Activated CD8-positive, alpha-beta memory T cell treated with anti-CD3 and anti-CD28 coated beads, Interleukin-2, amount 50 U/mL, for 48 hours (primary cell): ENCODE measurements around the gene RASIP1.
"Not testable (repeated sequence)": the region's sequence is repeated elsewhere in the genome, so short reads cannot be mapped to it uniquely, and the experiment has no call there.

Experiments used
- DNase-seq: peaks from one replicate; pipeline ENCODE4 v3.0.0-alpha.2; 2020

Gene RASIP1

GRCh38 chr19:48705431-48705830 lies 35.0 kb downstream of the RASIP1 start:
- DNase-seq: no peak

DNA sequence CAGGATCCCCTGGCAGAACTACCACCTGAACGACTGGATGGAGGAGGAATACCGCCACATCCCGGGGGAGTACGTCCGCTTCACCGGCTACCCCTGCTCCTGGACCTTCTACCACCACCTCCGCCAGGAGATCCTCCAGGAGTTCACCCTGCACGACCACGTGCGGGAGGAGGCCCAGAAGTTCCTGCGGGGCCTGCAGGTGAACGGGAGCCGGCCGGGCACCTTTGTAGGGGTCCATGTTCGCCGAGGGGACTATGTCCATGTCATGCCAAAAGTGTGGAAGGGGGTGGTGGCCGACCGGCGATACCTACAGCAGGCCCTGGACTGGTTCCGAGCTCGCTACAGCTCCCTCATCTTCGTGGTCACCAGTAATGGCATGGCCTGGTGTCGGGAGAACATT lies 37.1 kb downstream of the RASIP1 start:
- no peak for DNase-seq

DNA sequence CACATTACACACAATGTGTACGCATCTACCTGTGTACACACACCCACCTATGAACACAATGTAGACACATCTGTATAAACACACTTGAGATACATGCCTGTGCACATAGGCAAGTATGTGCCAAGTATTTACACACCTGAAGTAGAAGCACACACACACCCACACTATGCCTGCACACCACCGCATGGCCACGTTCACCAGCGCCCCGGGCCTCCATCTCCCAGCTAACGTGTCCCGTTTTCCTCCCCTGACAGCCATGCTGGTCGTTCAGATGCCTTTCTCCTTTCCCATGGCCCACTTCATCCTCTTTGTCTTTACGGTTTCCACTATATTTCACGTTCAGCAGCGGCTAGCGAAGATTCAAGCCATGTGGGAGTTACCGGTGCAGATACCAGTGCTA lies 37.7 kb downstream of the RASIP1 start:
- DNase-seq: no peak

GRCh38 chr19:48698046-48698445 lies 42.4 kb downstream of the RASIP1 start:
- no peak for DNase-seq

DNA sequence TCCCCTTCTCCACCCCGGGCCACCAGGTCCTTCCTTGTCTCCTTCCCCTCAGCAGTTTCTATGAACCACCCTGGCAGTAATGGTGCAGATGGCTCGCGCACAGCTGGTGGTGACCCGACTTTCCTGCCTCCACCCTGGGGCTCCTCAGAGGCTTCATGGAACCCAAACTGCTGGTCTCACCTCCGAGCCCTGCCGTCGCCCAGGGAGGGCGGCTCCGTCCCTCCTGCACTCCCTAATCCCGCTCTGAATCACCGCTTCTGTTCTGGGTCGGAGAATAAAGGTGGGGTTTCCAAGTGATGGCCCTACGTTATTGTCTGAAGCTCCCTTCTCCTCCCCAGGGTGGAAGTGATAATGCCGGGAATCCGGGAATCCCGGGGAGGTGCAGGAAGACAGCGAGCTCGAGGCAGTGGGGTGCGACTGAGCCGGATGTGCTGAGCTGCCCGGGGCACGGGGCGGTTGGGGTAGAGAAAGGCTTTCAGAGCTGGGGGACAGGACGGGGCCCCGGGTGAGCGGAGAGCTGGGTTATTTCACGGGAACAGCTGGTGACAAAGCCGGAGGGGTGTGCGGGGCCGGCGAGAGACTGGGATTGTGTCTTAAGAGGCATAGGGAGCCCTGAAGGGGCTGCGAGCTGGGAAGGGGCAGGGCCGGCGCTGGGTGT lies 43.9 kb downstream of the RASIP1 start:
- no peak for DNase-seq

GRCh38 chr19:48695743-48696352 lies 44.6 kb downstream of the RASIP1 start, which contains the start of gene FUT2:
Gene FUT2, plus strand, starts transcription at chr19:48695971. Its CDS starts 6,986 bp downstream, at chr19:48702957.
- DNase-seq: no peak

DNA sequence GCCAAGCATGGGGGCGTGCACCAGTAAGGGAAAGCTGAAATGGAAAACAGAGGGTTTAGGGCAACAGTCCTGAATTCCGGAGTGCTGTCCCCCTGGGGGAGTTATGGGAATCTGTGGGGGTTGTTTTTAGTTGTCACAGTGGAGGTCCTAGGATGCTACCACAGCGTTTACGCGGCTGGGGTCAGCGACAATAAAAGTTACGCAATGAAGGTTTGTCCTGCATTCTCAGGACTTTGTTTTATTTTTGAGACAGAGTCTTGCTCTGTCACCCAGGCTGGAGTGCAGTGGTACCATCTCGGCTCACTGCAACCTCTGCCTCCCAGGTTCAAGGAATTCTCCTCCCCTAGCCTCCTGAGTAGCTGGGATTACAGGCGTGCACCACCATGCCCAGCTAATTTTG lies 46.8 kb downstream of the RASIP1 start:
- not testable (repeated sequence) for DNase-seq

GRCh38 chr19:48689449-48689848 lies 51.0 kb downstream of the RASIP1 start:
- no peak for DNase-seq

GRCh38 chr19:48687776-48688175 lies 52.6 kb downstream of the RASIP1 start:
- DNase-seq: no peak

- not testable (repeated sequence) for DNase-seq
Measured at GRCh38 chr19:48686637-48687036, 53.8 kb downstream of the RASIP1 start.

- no peak for DNase-seq
Measured at GRCh38 chr19:48686088-48686487, 54.3 kb downstream of the RASIP1 start.

GRCh38 chr19:48685583-48685982 lies 54.8 kb downstream of the RASIP1 start:
- DNase-seq: no peak

DNA sequence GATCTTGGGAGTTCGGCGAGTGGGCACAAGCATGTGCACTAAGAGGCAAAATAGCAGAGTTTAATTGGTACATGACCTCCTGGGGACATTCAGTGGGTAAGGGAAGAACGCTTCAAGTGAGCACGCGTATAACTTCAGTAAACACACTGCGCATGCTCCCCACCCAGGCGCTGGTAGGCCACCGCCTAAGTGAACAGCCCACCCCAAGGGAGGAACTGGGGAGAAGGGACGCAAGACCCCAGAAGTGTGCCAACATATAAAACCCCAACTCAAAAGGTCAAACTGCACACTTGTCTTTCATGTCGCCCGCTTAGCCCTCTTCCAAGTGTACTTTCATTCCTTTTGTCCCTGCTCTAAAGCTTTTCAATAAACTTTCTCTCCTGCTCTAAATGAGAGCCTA lies 57.1 kb downstream of the RASIP1 start:
- DNase-seq: peak; percentile 62

DNA sequence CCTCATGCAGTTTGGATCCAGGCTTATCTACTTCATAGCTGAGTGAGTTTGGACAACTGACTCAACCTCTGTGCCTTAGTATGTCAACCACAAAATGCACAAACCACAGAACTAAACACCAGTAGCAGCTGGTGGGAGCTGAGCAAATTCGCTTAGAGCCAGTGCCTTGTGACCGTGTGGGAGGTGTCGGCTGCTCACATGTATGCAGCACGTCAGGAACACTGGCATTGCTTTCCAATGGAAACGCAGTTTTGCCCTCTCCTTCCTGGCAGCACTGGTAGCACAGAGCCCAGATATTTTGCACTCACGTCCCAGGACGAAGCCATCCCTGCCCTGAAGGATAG lies 59.3 kb downstream of the RASIP1 start:
- no peak for DNase-seq

GRCh38 chr19:48680436-48681126 lies 59.8 kb downstream of the RASIP1 start:
- DNase-seq: no peak

DNA sequence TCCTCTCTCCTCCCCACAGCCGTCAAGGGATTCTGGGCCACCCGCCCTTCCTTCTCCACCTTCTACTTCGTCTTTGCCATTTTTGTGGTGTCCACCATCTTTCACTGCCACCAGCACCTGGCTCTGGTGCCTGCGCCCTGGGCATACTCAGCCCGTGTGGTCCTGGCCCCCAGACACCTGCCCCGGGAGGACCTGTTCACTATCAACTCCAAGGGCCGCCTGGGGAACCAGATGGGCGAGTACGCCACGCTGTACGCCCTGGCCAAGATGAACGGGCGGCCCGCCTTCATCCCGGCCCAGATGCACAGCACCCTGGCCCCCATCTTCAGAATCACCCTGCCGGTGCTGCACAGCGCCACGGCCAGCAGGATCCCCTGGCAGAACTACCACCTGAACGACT lies 60.4 kb downstream of the RASIP1 start:
- not testable (repeated sequence) for DNase-seq

DNA sequence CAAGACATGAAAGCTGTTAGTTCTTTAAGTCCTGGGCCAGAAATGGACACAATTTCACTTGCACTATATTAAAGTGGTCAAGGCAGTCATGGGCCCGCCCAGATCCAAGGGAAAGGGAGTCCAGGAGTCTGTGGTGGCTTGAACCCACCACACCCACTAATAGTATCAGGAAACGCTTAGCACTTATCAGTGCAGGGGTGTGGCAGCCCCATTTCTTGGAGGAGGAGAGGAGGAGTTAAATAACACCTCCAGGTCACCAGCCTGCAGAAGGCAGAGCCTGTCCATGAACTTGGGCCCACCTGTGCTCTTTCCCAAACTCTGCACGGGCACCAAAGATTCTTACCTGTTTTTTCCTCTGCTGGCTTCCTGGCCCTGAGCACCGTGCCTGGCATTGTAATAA lies 62.2 kb downstream of the RASIP1 start:
- no peak for DNase-seq

DNA sequence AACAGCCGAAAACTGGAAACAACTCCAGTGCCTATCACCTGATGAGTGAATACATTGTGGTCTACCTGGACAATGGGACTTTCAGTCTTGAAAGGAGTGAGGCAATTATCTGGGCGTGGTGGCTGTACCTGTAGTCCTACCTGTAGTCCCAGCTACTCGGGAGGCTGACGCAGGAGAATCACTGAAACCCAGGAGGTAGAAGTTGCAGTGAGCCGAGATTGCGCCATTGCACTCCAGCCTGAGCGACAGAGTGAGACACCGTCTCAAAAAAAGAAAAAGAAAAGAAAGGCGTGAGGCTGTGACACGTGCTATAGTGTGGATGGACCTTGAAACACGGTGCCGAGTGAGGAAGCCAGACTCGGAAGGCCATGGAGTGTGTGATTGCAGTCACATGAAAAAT lies 63.5 kb downstream of the RASIP1 start:
- DNase-seq: no peak

GRCh38 chr19:48676487-48676886 lies 63.9 kb downstream of the RASIP1 start:
- DNase-seq: no peak

- peak; percentile 86 for DNase-seq
Measured at GRCh38 chr19:48674921-48675824, 65.2 kb downstream of the RASIP1 start.

DNA sequence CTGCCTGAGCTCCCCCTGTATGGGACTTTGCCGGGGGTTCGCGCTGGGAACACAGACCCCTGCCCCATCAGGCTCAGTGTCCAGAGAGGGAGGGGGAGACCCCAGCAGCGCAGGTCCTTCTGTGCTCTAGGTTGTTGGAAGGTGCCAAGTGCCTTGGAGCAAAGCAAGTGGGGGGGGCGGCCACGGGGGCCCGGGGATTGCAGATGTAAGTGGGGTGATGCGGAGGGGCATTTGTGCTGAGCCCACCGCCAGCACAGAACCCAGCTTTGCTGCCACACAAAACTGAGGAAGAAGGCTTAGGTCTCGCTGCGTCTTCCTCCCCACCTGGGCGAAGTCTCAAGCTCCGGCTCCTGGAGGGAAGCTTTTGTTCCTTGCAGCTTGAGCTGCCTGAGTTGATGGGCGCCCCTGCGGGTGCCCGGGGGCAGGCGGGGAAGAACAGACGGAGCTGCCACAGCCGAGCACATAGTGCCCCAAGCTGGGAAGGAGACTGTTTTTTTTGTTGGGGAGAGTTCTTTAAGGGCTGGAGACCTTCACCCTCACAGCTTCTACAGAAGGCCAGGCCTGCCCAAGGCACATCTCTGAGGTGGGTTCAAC lies 66.1 kb downstream of the RASIP1 start:
- DNase-seq: no peak

DNA sequence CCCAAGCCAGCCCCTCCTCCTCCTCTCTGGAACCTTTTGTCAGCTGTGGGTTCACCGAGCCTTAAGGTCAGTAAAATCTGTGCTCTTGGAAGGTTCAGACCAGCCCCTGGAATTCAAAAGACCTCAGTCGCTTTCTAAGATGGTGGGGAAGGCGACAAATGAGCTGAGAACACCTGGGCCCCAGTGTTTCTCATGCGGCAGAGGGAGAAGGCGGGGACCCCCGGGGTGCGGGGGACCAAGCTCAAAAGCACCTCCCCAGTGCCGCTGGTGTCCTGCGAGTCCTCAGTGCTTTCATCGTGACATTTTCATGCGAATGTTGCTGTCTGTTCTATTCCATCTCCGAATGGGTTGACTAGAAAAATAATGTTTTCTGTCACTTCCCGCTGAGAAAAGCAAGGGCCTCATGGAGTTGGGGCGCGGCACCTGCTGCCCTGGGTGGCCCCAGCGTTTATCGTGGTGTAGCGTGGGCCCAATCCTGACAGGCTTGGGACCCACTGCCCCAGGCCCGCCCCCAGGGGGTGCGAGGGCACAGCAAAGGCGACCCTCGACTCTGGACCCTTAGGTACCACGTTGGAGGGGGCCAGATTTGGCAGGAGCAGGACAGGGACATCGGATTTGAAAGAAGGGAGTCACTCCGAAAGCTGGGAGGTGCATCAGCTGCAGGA lies 66.8 kb downstream of the RASIP1 start:
- no peak for DNase-seq
